Activated B cell treated with CpG ODN at 0.5 μM for 24 hours (primary cell): Measurements from ENCODE around the gene FGD5. TPM values are rescaled to one million over a fixed set of nuclear protein-coding genes. Genes with fewer than 3 reads are reported as not detected.

ENCODE experiments used
- ATAC-seq: fragments of 200-7000 bp; cut with Tn5 transposase; one replicate; pipeline ENCODE4 v1.10.0; 2021; ENCODE audit warnings: low read depth, mild to moderate bottlenecking, moderate library complexity
- CTCF ChIA-PET: fragments of 350-600 bp; sonication (Branson Sonifier 250); formaldehyde crosslinking; loops from one replicate; lab custom pipeline; 2021; ENCODE audit warnings: antibody characterized with exemption; lab: Charles Lee
- POLR2A ChIA-PET: fragments of 350-600 bp; sonication (Branson Sonifier 250); formaldehyde crosslinking; loops from one replicate; lab custom pipeline; 2021; ENCODE audit warnings: antibody characterized with exemption; lab: Charles Lee
- DNase-seq: peaks from one replicate; pipeline ENCODE4 v3.0.0; 2022
- H3K27ac Mint-ChIP-seq: one replicate; pipeline ENCODE4 v1.8.0; 2020; ENCODE audit warnings: mixed read lengths
- H3K27me3 Mint-ChIP-seq: one replicate; pipeline ENCODE4 v1.8.0; 2021; ENCODE audit warnings: mixed read lengths
- H3K36me3 Mint-ChIP-seq: one replicate; pipeline ENCODE4 v1.8.0; 2021; ENCODE audit warnings: low read depth, mixed read lengths
- H3K4me1 Mint-ChIP-seq: one replicate; pipeline ENCODE4 v1.8.0; 2021; ENCODE audit warnings: mixed read lengths
- H3K4me3 Mint-ChIP-seq: one replicate; pipeline ENCODE4 v1.8.0; 2020; ENCODE audit warnings: mild to moderate bottlenecking, mixed read lengths
- H3K9me3 Mint-ChIP-seq: one replicate; pipeline ENCODE4 v1.8.0; 2020; ENCODE audit warnings: mixed read lengths
- CTCF ChIP-seq: fragments of 200-600 bp; IDR thresholded peaks from one replicate; pipeline ENCODE4 v1.8.0; 2022; ENCODE audit warnings: antibody characterized with exemption, mild to moderate bottlenecking
- intact Hi-C: fragments of 100-400 bp; cut with micrococcal nuclease; formaldehyde crosslinking; loops from one replicate; pipeline ENCODE4 v1.15.1; 2024
- total RNA-seq: library from RNA; stranded (reverse); gene quantifications from 2 replicates; pipeline ENCODE4 v1.2.3, GENCODE V29; 2022

FGD5 gene
- total RNA-seq, 1 donor from 2014 or later, result not detected

- POLR2A ChIA-PET, result no interaction called here
- H3K36me3 Mint-ChIP-seq, result no peaks in the 10 kb centered on the region
- intact Hi-C loops, result no loop called here
- H3K9me3 Mint-ChIP-seq, result no peaks in the 10 kb centered on the region
- TF ChIP-seq CTCF, result no peak
- H3K27ac Mint-ChIP-seq, result no peak overlapping the region
- H3K4me1 Mint-ChIP-seq, result no peaks in the 10 kb centered on the region
- no peak overlapping the region for H3K4me3 Mint-ChIP-seq
- H3K27me3 Mint-ChIP-seq, result no peaks in the 10 kb centered on the region
- CTCF ChIA-PET, result no interaction called here
- ATAC-seq, result no peak
- no peak for DNase-seq
Observed at GRCh38 chr3:14933820-14934425, 115.2 kb downstream of the FGD5 start.

DNA sequence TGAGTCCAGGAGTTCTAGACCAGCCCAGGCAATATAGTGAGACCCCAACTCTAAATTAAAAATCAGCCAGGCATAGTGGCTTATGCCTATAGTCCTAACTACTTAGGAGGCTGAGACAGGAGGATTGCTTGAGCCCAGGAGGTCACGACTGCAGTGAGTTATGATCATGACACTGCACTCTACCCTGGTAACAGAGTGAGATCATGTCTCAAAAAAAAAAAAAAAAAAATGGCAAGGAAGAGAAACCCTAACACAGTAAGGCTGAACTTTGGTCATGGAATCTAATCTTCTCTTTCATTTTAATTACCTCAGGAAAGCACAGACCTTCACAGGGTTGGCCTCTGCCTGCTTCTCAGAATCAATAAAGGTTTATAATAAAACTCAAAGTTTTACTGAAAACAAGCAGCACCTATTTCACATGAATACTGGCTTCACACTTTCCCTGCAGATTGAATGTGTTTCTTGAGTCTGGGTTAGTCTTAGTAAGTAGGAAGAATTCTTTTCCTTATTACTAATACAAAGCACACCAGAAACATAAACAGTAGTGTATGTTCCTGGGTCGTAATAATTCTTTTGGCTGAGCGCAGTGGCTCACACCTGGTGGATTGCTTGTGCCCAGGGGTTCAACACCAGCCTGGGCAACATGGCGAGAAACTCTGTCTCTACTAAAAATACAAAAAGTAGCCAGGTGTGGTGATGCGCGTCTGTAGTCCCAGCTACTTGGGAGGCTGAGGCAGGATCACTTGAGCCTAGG lies 117.0 kb downstream of the FGD5 start:
- DNase-seq (no peak), ATAC-seq (no peak)
- ChIA-PET CTCF (no interaction called here), POLR2A (no interaction called here)
- Mint-ChIP-seq H3K27ac (no peak overlapping the region), H3K4me3 (no peak overlapping the region), H3K27me3 (no peaks in the 10 kb centered on the region), H3K4me1 (no peaks in the 10 kb centered on the region), H3K36me3 (no peaks in the 10 kb centered on the region), H3K9me3 (no peaks in the 10 kb centered on the region)
- intact Hi-C loops, result no loop called here
- no peak for TF ChIP-seq CTCF

DNA sequence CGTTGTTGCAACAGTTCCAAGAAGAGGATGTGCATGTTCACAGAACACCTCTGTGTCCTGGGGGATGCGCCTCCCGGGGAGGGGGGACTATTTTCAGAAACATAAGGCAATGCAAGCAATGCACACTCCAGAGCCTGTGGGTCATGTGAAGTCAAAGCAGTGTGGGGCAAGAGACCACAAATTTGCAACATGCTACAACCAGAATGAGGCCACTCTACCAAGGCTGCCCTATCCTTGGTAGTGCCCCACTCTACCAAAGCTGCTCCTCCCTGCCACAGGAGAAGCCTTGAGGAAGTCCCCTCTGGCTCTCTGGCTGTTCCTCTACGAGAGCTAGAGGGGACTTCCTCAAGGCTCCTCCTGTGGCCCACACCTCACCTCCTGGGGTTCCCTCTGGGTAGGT lies 120.2 kb downstream of the FGD5 start:
- intact Hi-C loops, result no loop called here
- Mint-ChIP-seq H3K27ac (no peak overlapping the region), H3K27me3 (no peaks in the 10 kb centered on the region), H3K4me1 (peaks cover 10% of the 10 kb centered on the region), H3K36me3 (peaks cover 12% of the 10 kb centered on the region), H3K9me3 (no peaks in the 10 kb centered on the region), H3K4me3 (no peak overlapping the region)
- TF ChIP-seq CTCF, result no peak
- DNase-seq (no peak), ATAC-seq (no peak)
- ChIA-PET CTCF (no interaction called here), POLR2A (no interaction called here)

DNA sequence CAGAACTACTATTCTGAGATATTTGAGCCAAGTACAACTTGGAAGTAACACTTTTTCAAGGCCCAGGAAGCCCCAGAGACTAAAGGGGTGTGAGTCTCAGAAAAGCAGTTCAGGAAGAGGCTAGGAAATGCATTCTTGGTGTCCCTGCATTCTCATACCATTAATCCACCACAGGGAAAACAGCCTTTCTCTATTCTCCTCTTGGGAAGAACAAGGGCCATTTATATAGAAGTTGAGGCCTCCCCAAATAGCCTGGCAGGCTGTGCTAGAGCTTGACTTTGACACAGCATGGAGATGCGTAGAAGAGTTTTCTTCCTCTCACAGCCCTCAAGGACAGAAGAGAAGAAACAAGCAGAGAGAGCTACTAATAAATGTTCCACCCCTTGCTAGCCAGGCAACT lies 123.1 kb downstream of the FGD5 start:
- H3K4me1 Mint-ChIP-seq, result peaks cover 23% of the 10 kb centered on the region
- ChIA-PET CTCF (no interaction called here), POLR2A (interaction anchor here (0.6 kb wide), 1 partner anchor 922 kb away, joined by 3 read pairs; no protein-coding TSS in a partner anchor)
- H3K36me3 Mint-ChIP-seq, result peaks cover 33% of the 10 kb centered on the region
- no peak overlapping the region for H3K4me3 Mint-ChIP-seq
- DNase-seq (no peak), ATAC-seq (no peak)
- no peaks in the 10 kb centered on the region for H3K27me3 Mint-ChIP-seq
- TF ChIP-seq CTCF, result no peak
- no peaks in the 10 kb centered on the region for H3K9me3 Mint-ChIP-seq
- intact Hi-C loops, result loop anchor here (10.0 kb wide), 1 partner anchor 923 kb away; no protein-coding TSS in a partner anchor
- H3K27ac Mint-ChIP-seq, result no peak overlapping the region

DNA sequence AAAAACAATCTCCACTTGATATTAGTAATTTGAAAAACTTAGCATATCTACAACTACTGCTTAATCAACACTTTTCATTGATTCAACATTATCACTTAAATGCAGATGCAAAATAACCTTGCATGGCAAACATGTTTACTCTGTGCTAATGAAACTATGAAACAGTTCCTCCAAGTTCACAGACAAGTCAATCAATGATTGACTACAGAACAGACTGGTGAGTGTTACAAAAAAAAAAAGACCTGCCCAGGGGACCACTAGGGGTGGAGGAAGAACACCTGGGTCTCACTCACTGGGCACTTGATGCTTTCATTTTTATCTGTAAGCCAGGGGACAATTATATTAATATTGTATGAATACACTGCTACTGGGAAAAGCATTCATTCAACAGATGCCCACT lies 124.3 kb downstream of the FGD5 start:
- DNase-seq (no peak), ATAC-seq (no peak)
- H3K36me3 Mint-ChIP-seq, result peaks cover 36% of the 10 kb centered on the region
- ChIA-PET CTCF (interaction anchor here (1.1 kb wide), 1 partner anchor 22 kb away, joined by 3 read pairs; no protein-coding TSS in a partner anchor), POLR2A (no interaction called here)
- H3K27me3 Mint-ChIP-seq, result no peaks in the 10 kb centered on the region
- H3K9me3 Mint-ChIP-seq, result no peaks in the 10 kb centered on the region
- H3K27ac Mint-ChIP-seq, result peak overlapping the region; percentile 12
- TF ChIP-seq CTCF, result no peak
- intact Hi-C loops, result loop anchor here (10.0 kb wide), 1 partner anchor 922 kb away; no protein-coding TSS in a partner anchor
- no peak overlapping the region for H3K4me3 Mint-ChIP-seq
- H3K4me1 Mint-ChIP-seq, result peaks cover 25% of the 10 kb centered on the region
